CD4-positive, alpha-beta memory T cell (primary cell): Measurements from ENCODE around the gene LEMD2. TPM values are rescaled to one million over a fixed set of nuclear protein-coding genes. Genes with fewer than 3 reads are reported as not detected.

ENCODE experiments used
- CTCF ChIA-PET: fragments of 350-600 bp; sonication (Branson Sonifier 250); formaldehyde crosslinking; loops from one replicate; lab custom pipeline; 2021; ENCODE audit warnings: inconsistent platforms; ENCODE audit not compliant: partially characterized antibody; lab: Charles Lee
- POLR2A ChIA-PET: fragments of 350-600 bp; sonication (Branson Sonifier 250); formaldehyde crosslinking; loops from one replicate; lab custom pipeline; 2021; ENCODE audit not compliant: partially characterized antibody; lab: Charles Lee
- DNase-seq, 5 donors: peaks; one replicate each; pipeline versions ENCODE4 v3.0.0 to v3.0.0-alpha.2; 2020 to 2022; ENCODE audit warnings: mixed read lengths in 1 of 5
- H3K27ac ChIP-seq: one replicate; pipeline ENCODE4 v1.7.0; 2013; ENCODE audit warnings: low read depth, low read length
- H3K27me3 ChIP-seq: 2 replicates; pipeline ENCODE4 v1.7.0; 2013; ENCODE audit warnings: mild to moderate bottlenecking, low read length, moderate library complexity; ENCODE audit not compliant: insufficient read depth
- H3K36me3 ChIP-seq: 2 replicates; pipeline ENCODE4 v1.7.0; 2013; ENCODE audit warnings: mild to moderate bottlenecking, low read length, moderate library complexity; ENCODE audit not compliant: insufficient read depth
- H3K4me1 ChIP-seq: 2 replicates; pipeline ENCODE4 v1.7.0; 2013; ENCODE audit warnings: mild to moderate bottlenecking, low read length, moderate library complexity; ENCODE audit not compliant: insufficient read depth
- H3K4me3 ChIP-seq, 2 donors: one replicate each; pipeline ENCODE4 v1.7.0; 2013; ENCODE audit warnings: low read length in 2 of 2, mild to moderate bottlenecking in 1 of 2
- H3K9me3 ChIP-seq, 2 donors: one replicate each; pipeline ENCODE4 v1.7.0; 2013; ENCODE audit warnings: low read length in 2 of 2, control low read depth in 1 of 2; ENCODE audit not compliant: control insufficient read depth in 1 of 2
- H3K27ac Mint-ChIP-seq, 7 donors: one replicate each; pipeline ENCODE4 v1.8.0; 2020 to 2021; ENCODE audit warnings: mixed read lengths in 7 of 7, mild to moderate bottlenecking in 6 of 7, inconsistent platforms in 3 of 7, moderate library complexity in 3 of 7
- H3K27me3 Mint-ChIP-seq, 2 donors: one replicate each; pipeline ENCODE4 v1.8.0; 2020 to 2021; ENCODE audit warnings: mixed read lengths in 2 of 2
- H3K36me3 Mint-ChIP-seq, 2 donors: one replicate each; pipeline ENCODE4 v1.8.0; 2020 to 2021; ENCODE audit warnings: mixed read lengths in 2 of 2, inconsistent platforms in 1 of 2, mild to moderate bottlenecking in 1 of 2
- H3K4me1 Mint-ChIP-seq, 4 donors: one replicate each; pipeline ENCODE4 v1.8.0; 2020 to 2021; ENCODE audit warnings: mixed read lengths in 4 of 4, mild to moderate bottlenecking in 1 of 4
- H3K4me3 Mint-ChIP-seq, 8 donors: one replicate each; pipeline ENCODE4 v1.8.0; 2020 to 2021; ENCODE audit warnings: mixed read lengths in 8 of 8, mild to moderate bottlenecking in 7 of 8, moderate library complexity in 6 of 8, inconsistent platforms in 3 of 8
- H3K9me3 Mint-ChIP-seq, 8 donors: one replicate each; pipeline ENCODE4 v1.8.0; 2020 to 2021; ENCODE audit warnings: mixed read lengths in 8 of 8, mild to moderate bottlenecking in 5 of 8, inconsistent platforms in 3 of 8, moderate library complexity in 1 of 8
- intact Hi-C: fragments of 100-400 bp; cut with micrococcal nuclease; formaldehyde crosslinking; loops from one replicate; pipeline ENCODE4 v1.15.1; 2023
- polyA plus RNA-seq, 2 donors: library from polyadenylated mRNA; unstranded; fragments of 300-500 nt; fragmentation: Illumina TruSeq; gene quantifications; one replicate each; pipeline ENCODE4 v1.2.3, GENCODE V29; 2021
- total RNA-seq, 2 experiments: library from RNA; stranded (reverse); gene quantifications; one replicate each; pipeline ENCODE4 v1.2.3, GENCODE V29; 2021

LEMD2 gene
- total and polyA plus RNA-seq, 4 experiments from 2014 or later: 13.5 to 126 (median 80.1) TPM

- H3K27me3 ChIP-seq: peaks cover 7% of the 10 kb centered on the region
- H3K36me3 Mint-ChIP-seq: no peaks in the 10 kb centered on the region
- no peaks in the 10 kb centered on the region for H3K9me3 Mint-ChIP-seq
- no peaks in the 10 kb centered on the region for H3K9me3 ChIP-seq
- DNase-seq: no peak
- H3K4me1 Mint-ChIP-seq: peaks cover 0 to 4% (median 3%) of the 10 kb centered on the region in 4 donors
- POLR2A ChIA-PET: no interaction called here
- intact Hi-C loops: no loop called here
- no peak overlapping the region for H3K4me3 Mint-ChIP-seq
- peaks cover 0 to 4% of the 10 kb centered on the region in 2 donors for H3K27me3 Mint-ChIP-seq
- H3K36me3 ChIP-seq: no peaks in the 10 kb centered on the region
- H3K4me3 ChIP-seq: no peak overlapping the region
- no peaks in the 10 kb centered on the region for H3K4me1 ChIP-seq
- CTCF ChIA-PET: no interaction called here
- H3K27ac ChIP-seq: no peak overlapping the region
- H3K27ac Mint-ChIP-seq: no peak overlapping the region
Observed at GRCh38 chr6:33739571-33739970, 49.4 kb downstream of the LEMD2 start.

- no peaks in the 10 kb centered on the region for H3K36me3 ChIP-seq
- H3K4me1 ChIP-seq: no peaks in the 10 kb centered on the region
- ChIA-PET CTCF (no interaction called here), POLR2A (no interaction called here)
- no peak overlapping the region for H3K27ac Mint-ChIP-seq
- no peak for DNase-seq
- H3K27ac ChIP-seq: no peak overlapping the region
- no peak overlapping the region for H3K4me3 ChIP-seq
- no peaks in the 10 kb centered on the region for H3K9me3 Mint-ChIP-seq
- H3K4me3 Mint-ChIP-seq: no peak overlapping the region
- peaks cover 6% of the 10 kb centered on the region for H3K27me3 ChIP-seq
- intact Hi-C loops: no loop called here
- no peaks in the 10 kb centered on the region for H3K4me1 Mint-ChIP-seq
- no peaks in the 10 kb centered on the region for H3K36me3 Mint-ChIP-seq
- no peaks in the 10 kb centered on the region for H3K27me3 Mint-ChIP-seq
- no peaks in the 10 kb centered on the region for H3K9me3 ChIP-seq
Observed at GRCh38 chr6:33738879-33739278, 50.1 kb downstream of the LEMD2 start.

- no peaks in the 10 kb centered on the region for H3K36me3 Mint-ChIP-seq
- Histone ChIP-seq H3K9me3 (no peaks in the 10 kb centered on the region), H3K36me3 (no peaks in the 10 kb centered on the region), H3K4me3 (no peak overlapping the region), H3K27me3 (peaks cover 4% of the 10 kb centered on the region), H3K4me1 (no peaks in the 10 kb centered on the region), H3K27ac (no peak overlapping the region)
- POLR2A ChIA-PET: no interaction called here
- H3K4me1 Mint-ChIP-seq: no peaks in the 10 kb centered on the region
- CTCF ChIA-PET: interaction anchor here (0.7 to 0.9 kb wide), 3 partner anchors 27 to 33 kb away, joined by 3 read pairs; partner anchors contain the start of gene UQCC2
- no peaks in the 10 kb centered on the region for H3K27me3 Mint-ChIP-seq
- H3K27ac Mint-ChIP-seq: no peak overlapping the region
- DNase-seq: no peak
- no peaks in the 10 kb centered on the region for H3K9me3 Mint-ChIP-seq
- intact Hi-C loops: no loop called here
- H3K4me3 Mint-ChIP-seq: no peak overlapping the region
Observed at GRCh38 chr6:33738153-33738552, 50.8 kb downstream of the LEMD2 start.

- DNase-seq: no peak
- ChIA-PET CTCF (interaction anchor here (0.7 to 0.9 kb wide), 3 partner anchors 26 to 34 kb away, joined by 3 read pairs; partner anchors contain the start of gene UQCC2), POLR2A (interaction anchor here (0.9 kb wide), 1 partner anchor 11 kb away, joined by 3 read pairs; no protein-coding TSS in a partner anchor)
- H3K9me3 ChIP-seq: no peaks in the 10 kb centered on the region
- no peaks in the 10 kb centered on the region for H3K36me3 ChIP-seq
- H3K27ac Mint-ChIP-seq: peak overlapping the region in 1 of 7 donors; percentile 31
- no peaks in the 10 kb centered on the region for H3K4me1 ChIP-seq
- H3K27ac ChIP-seq: no peak overlapping the region
- no peaks in the 10 kb centered on the region for H3K36me3 Mint-ChIP-seq
- H3K9me3 Mint-ChIP-seq: no peaks in the 10 kb centered on the region
- H3K4me3 ChIP-seq: no peak overlapping the region
- H3K27me3 ChIP-seq: no peaks in the 10 kb centered on the region
- H3K4me1 Mint-ChIP-seq: no peaks in the 10 kb centered on the region
- H3K4me3 Mint-ChIP-seq: no peak overlapping the region
- intact Hi-C loops: no loop called here
- H3K27me3 Mint-ChIP-seq: no peaks in the 10 kb centered on the region
Observed at GRCh38 chr6:33737267-33738026, 51.5 kb downstream of the LEMD2 start.

GRCh38 chr6:33735216-33735615 is 53.7 kb downstream of the LEMD2 start:
- H3K4me1 Mint-ChIP-seq: no peaks in the 10 kb centered on the region
- no peak overlapping the region for H3K4me3 ChIP-seq
- no peak overlapping the region for H3K4me3 Mint-ChIP-seq
- H3K36me3 ChIP-seq: no peaks in the 10 kb centered on the region
- no peaks in the 10 kb centered on the region for H3K36me3 Mint-ChIP-seq
- no peaks in the 10 kb centered on the region for H3K9me3 ChIP-seq
- no peaks in the 10 kb centered on the region for H3K27me3 Mint-ChIP-seq
- CTCF ChIA-PET: interaction anchor here (2.2 kb wide), 1 partner anchor 9 kb away, joined by 7 read pairs; no protein-coding TSS in a partner anchor
- intact Hi-C loops: no loop called here
- H3K27me3 ChIP-seq: no peaks in the 10 kb centered on the region
- no peak overlapping the region for H3K27ac Mint-ChIP-seq
- no peaks in the 10 kb centered on the region for H3K4me1 ChIP-seq
- H3K27ac ChIP-seq: no peak overlapping the region
- POLR2A ChIA-PET: no interaction called here
- DNase-seq: no peak
- no peaks in the 10 kb centered on the region for H3K9me3 Mint-ChIP-seq

GRCh38 chr6:33733709-33734007 is 55.3 kb downstream of the LEMD2 start:
- no peak for DNase-seq
- no peaks in the 10 kb centered on the region for H3K36me3 Mint-ChIP-seq
- Histone ChIP-seq H3K4me3 (no peak overlapping the region), H3K27me3 (no peaks in the 10 kb centered on the region), H3K4me1 (no peaks in the 10 kb centered on the region), H3K36me3 (no peaks in the 10 kb centered on the region), H3K27ac (no peak overlapping the region), H3K9me3 (no peaks in the 10 kb centered on the region)
- peaks cover 0 to 3% (median 0%) of the 10 kb centered on the region in 4 donors for H3K4me1 Mint-ChIP-seq
- H3K27me3 Mint-ChIP-seq: peaks cover 0 to 1% of the 10 kb centered on the region in 2 donors
- H3K9me3 Mint-ChIP-seq: peaks cover 0 to 2% (median 0%) of the 10 kb centered on the region in 8 donors
- H3K4me3 Mint-ChIP-seq: no peak overlapping the region
- ChIA-PET CTCF (no interaction called here), POLR2A (no interaction called here)
- H3K27ac Mint-ChIP-seq: no peak overlapping the region
- intact Hi-C loops: no loop called here

GRCh38 chr6:33732817-33733708 is 55.9 kb downstream of the LEMD2 start:
- no peaks in the 10 kb centered on the region for H3K9me3 ChIP-seq
- no peaks in the 10 kb centered on the region for H3K36me3 ChIP-seq
- ChIA-PET CTCF (no interaction called here), POLR2A (no interaction called here)
- Mint-ChIP-seq H3K4me1 (peaks cover 0 to 6% (median 0%) of the 10 kb centered on the region in 4 donors), H3K9me3 (peaks cover 0 to 2% (median 0%) of the 10 kb centered on the region in 8 donors), H3K36me3 (no peaks in the 10 kb centered on the region), H3K27me3 (peaks cover 0 to 2% of the 10 kb centered on the region in 2 donors), H3K27ac (peak overlapping the region in 1 of 7 donors; percentile 7), H3K4me3 (no peak overlapping the region)
- intact Hi-C loops: no loop called here
- H3K4me1 ChIP-seq: no peaks in the 10 kb centered on the region
- H3K4me3 ChIP-seq: no peak overlapping the region
- no peak for DNase-seq
- no peaks in the 10 kb centered on the region for H3K27me3 ChIP-seq
- no peak overlapping the region for H3K27ac ChIP-seq
